Embryonic facial prominence (tissue), 1 donor: ENCODE results near the gene SLC35F3.

ENCODE experiments used
- DNase-seq: peaks from one replicate; pipeline ENCODE4 v3.0.0-alpha.2; 2016; ENCODE audit errors: extremely low spot score

Gene SLC35F3

DNA sequence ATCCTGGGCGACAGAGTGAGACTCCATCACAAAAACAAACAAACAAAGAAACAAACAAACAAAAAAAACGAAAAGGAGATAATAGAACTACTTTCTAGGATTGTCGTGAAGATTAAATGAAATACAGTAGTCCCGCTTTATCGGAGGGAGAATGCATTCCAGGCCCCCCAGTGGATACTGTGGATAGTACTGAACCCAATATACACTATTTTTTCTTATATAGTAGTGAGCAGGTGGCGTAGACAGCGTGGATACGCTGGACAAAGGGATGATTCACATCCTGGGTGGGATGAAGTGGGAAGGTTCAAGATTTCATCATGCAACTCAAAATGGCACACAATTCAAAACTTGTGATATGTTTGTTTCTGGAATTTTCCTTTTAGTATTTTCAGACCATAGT, 8.0 kb downstream of the SLC35F3 start:
- DNase-seq: no peak

DNA sequence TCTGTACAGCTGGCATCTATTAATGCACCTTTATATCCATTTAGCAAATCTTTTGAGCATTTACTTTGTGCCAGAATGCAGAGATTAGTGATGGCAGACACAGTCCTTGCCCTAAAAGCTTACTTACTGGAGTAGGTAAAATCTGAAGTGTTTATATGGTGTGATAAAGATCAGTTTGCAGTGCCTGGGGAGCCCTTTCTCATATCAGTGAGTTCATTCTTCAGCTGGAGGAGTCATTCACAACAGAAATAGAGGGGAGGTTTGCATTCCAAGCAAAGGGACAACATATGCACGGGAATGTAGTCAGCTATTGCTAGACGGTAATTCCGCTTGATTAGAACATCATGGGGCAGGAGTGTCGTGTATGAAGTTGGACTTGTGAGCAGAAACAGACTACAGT, 8.4 kb downstream of the SLC35F3 start:
- no peak for DNase-seq

DNA sequence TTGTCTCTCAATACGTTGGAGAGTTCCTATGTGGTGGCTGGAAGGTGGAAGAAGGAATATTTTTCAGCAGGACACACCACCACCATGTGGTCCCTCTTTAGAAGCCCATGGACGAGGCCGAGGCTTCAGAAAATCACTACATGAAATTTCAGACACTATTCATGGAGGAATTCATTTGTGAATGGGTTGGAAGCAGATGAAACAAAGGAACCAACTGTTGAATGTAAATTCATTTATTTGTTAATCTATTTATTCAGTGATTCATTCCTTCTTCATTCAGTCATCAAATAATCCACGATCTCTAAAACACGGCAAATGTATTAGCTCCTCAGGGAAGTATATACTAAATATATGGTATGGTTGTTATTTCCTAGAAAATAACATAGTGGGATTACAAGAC, 12.2 kb downstream of the SLC35F3 start:
- no peak for DNase-seq

DNA sequence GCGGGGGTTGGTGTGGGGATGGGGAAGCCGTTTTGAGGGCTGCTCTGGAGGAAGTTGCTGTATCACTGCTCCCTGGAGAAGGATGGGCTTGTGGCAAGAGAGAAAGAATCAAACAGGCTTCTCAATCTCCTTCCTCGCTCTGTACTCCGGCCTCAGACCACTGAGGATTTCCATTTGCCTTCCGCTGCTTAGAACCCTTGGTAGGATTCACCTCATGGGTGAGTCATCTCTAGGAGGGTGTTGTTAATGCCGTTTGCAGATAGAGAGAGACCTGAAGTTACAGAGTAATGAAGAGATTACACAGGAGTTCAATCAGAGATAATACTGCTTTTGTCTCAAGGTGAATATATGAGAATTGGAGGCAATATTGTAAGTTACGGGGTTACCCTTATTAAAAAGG, 15.3 kb downstream of the SLC35F3 start:
- no peak for DNase-seq

DNA sequence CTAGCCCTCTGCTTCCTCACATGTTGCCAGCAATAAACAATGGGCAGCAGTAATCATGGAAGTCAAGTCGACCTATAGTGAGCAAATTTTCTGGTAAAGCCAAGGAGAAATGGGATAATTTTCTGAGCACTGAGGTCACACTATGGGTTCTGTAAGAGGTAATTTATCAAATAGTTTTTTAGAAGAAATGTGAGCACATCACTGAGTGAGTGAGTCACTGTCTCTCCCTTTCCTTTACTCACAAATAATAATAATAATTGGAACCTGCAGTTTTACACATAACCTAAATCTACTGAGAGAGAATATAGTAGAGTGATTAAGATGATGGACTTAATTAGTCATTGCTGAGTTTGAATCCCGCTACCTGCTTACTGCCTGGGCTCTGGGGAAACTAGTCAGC, 23.6 kb downstream of the SLC35F3 start:
- DNase-seq: no peak

DNA sequence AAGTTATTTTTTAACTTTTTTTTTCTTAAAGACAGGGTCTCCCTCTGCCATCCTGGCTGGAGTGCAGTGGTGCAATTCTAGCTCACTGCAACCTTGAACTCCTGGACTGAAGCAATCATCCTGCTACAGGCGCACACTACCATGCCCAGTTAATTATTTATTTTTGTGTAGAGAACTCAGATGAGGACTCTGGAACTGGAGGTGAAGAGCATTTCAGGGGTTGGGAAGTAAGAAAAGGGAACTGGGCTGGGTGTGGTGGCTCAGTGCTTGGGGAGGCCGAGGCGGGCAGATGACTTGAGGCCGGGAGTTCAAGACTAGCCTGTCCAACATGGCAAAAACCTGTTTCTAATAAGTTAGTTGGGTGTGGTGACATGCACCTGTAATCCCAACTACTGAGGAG, 28.9 kb downstream of the SLC35F3 start:
- DNase-seq: no peak

DNA sequence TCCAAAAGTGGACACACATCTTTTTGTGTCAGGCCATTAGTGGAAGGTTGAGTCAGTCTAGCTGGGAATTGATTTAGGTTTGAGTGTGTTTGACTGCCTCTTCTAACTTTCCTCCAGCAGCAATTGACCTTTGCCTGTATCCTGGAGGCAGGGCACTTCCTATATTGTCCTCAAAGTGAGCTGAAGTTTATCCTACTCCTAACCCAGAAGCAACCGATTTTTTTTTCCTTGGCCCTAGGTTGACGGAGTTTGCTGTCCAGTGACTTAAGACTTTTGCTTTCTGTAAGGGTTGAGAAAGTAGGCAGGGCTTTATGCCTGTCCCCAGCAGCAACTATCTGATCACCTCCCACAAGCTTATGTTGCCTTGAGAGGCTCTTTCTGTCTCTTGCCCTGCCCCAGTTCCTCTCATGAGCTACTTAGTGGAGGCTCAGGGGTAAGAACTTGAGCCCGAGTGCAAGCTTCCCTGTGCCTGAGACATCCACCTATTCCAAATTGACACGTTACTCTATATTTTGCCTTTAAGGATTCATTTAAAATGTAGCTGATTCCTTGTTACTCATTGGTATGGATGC, 30.9 kb downstream of the SLC35F3 start:
- DNase-seq: no peak

DNA sequence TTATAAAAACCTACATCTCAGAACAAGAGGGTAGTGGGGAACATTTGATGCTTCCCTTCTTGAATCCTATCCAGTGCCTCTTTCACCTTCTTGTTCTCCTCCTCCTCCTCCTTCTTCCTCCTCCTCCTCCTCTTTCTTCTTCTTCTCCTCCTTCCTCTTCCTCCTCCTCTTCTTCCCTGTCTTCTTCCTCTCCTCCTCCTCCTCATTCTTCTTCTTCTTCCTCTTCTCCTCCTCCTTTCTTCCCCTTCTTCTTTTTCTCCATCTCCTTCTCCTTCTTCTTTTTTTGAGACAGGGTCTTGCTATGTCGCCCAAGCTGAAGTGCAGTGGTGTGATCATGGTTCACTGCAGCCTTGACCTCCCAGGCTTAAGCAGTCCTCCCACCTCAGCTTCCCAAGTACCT, 31.9 kb downstream of the SLC35F3 start:
- DNase-seq: no peak

DNA sequence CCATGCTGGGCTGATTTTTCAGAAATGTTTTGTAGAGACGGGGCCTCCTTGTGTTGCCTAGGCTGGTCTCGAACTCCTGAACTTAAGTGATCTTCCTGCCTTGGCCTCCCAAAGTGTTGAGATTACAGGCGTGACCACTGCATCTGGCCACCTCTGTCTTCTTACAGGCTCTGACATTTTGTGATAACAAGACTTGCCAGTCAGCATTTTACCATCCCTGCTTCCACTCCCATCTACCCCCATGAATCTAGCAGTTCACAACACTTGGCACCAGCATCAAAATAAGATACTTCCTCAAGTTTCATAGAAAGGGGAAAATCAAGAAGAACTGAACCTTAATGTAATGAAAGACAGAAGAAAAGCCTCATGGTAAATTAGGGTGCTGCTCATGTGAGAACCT, 32.4 kb downstream of the SLC35F3 start:
- no peak for DNase-seq

DNA sequence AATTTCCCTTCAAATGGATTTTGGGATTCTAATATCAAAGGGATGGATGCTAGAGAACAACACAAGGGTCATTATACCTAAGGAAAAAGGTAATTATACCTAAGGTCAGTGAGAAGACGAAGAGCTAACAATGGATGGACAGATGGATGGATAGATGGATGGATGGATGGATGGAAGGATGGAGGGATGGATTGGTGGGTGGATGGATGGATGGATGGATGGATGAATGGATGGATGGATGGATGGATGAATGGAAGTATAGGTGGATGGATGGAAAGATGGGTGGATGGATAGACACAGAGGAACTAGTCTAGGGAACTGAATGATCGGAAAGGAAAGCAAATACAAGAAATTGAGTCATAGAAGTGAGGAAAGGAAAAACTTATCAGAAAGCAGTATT, 34.0 kb downstream of the SLC35F3 start:
- no peak for DNase-seq

DNA sequence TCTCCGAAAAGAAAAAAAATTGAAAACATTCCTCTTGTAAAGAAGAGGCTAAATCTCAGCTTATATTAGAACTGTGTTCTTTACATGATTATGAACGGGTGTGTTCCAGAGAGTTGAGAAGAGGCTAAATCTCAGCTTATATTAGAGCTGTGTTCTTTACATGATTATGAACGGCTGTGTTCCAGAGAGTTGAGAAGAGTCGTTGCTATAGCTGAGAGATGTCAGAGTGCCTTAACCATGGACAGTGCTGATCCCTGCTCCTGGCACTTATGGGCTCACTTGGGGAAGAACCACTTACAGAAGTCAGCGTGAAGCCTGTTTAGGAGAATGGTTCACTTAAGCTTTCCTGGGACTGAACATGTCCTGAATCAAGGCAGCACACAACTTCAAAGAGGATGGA, 35.0 kb downstream of the SLC35F3 start:
- no peak for DNase-seq

DNA sequence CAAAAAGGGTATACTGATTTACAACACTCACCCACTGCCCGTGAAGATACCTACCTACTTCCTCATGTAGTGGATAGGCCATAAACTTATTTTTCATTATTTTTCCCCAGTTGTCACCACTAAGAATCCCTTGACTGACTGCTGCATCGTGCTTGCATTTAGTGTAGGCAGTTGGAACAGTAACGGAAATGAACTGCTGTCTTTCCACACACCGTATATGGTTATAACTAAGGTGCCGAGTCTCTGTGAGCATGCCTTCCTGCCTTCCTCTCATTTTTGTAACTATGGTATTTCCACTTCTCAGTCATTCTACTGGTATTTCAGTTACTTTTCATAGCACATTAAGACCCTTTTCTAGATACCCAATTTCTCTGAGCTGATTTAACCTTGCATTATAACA, 36.4 kb downstream of the SLC35F3 start:
- no peak for DNase-seq

DNA sequence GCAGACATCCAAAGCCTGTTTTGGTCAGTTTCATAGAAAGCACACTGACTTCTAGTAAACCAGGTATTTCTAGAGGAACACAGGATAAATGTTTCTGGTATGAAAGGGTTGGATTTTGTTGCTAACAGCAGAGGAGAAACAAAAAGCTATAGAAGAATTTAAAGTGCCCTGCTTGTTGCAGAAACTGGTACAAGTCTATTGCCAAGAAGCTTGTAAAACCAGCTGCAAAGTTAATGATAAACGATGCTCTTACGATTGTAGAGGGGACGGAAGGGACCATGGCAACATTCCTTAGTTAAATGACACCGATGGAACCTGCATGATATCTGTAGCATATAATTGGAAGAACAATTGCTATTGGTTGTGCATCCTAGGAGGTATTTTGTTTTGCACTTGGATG, 40.1 kb downstream of the SLC35F3 start:
- no peak for DNase-seq

DNA sequence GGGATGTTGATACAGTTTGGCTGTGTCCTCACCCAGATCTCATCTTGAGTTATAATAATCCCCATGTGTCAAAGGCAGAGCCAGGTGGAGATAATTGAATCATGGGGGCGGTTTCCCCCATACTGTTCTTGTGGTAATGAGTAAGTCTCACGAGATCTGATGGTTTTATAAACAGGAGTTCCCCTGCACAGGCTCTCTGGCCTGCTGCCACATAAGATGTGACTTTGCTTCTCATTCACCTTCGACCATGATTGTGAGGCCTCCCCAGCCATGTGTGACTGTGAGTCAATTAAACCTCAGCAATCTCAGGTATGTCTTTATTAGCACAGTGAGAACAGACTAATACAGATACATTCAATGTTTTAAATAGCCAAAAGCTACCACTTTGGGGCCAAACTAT, 41.1 kb downstream of the SLC35F3 start:
- no peak for DNase-seq

DNA sequence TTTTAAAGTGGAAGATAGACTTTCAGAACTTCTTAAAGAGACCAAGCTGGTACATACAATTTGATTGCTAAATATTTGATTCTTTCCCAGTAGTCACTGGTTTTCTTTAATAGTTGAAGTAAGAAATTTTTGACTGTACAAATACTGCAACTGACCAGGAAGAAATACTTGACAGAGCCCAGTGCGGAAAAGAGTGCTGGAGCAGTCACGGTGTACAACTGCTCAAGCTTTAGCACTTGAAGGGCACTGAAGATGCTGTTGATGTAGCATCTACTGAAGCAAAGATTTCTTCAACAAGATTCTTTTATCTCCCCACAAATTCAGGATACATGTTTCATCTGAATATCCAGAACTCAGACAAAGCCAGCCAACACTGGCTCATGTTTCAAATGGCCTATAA, 41.5 kb downstream of the SLC35F3 start:
- DNase-seq: no peak

DNA sequence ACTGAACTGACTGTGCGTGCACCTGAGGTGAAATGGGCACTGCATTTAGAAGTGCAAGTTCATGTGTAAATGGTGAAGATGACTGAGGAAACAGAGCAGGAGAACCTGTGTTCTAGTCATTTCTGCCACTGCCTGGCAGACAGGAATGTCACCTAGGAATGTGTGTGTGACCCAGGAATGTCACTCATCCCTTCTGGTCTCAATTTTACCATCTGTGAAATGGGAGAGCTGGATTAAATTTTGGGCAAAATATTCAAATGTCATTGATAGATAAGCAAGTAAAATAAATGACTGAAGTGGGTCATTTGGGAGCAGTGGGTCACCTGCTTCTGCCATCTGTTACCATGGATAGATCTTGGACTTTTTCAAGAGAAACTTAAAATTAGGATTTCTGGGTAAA, 42.2 kb downstream of the SLC35F3 start:
- no peak for DNase-seq

DNA sequence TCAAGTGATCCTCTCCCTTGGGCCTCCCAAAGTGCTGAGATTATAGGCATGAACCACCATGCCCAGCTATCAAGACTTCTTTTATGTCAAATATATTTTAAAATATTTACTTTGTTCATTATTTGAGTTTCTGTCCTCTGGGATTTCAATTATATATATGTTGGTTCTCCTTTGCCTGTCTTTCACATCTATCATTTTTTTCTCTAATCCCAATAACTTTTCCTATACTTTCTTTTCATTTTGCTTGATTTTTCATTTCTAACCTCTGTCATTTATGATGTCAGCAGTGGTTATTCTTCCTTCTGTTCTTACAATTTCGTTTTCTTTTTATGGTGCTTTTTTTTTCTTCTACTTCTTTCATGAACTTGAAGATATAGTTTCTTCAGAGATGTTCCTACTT, 47.3 kb downstream of the SLC35F3 start:
- DNase-seq: no peak

DNA sequence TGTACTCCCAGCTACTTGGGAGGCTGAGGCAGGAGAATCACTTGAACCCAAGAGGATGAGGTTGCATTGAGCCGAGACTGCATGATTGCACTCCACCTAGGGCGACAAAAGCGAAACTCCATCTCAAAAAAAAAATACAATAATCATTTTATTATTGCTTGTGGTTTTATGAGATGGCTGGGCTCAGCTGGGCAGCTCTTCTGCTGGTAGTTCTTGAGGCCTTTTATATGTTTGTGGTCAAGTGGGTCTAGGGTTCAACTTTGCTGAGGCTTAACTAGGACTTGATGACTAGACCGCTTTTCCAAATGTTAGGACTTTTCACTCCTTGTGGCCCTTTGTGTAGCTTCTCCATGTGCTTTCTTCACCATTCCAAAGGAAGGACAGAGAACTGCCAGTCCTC, 53.2 kb downstream of the SLC35F3 start:
- DNase-seq: no peak

DNA sequence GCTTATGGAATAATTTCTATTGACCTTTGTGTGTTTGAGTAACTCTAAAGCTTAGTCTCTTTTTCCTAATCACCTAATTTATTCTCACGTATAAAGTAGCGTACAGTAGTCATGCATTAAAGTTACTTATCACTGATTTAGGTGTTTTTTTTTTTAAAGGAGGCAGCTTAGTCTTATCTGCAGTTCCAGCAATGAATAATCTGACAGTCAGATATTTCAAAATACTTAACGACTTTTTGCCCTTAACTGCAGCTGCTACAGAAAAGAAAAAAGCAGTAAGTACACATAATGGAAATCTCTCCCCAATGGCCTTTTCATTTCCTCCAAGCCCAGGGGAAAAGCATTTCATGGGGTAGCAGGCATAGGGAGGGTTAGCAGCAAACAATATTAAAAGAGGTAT, 54.6 kb downstream of the SLC35F3 start:
- DNase-seq: no peak

DNA sequence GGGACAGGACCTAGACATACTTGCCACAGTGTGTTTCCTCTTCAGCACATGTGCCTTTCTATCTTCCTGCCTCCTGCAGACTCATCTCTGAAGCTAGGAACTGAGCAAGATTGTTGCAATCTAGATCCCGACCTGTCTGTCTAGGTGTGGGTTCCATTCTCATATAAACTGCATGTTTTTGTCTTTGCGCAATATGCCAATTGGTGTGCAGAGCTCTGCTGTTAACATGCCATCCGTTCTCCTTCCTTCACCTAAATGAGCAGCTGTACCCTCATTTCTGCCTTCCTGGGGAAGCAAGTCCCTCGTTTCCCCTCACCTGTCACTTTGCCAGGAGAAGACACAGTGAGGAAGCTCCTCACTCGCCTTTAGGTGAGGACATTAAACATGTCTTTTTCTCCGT, 55.5 kb downstream of the SLC35F3 start:
- DNase-seq: no peak

DNA sequence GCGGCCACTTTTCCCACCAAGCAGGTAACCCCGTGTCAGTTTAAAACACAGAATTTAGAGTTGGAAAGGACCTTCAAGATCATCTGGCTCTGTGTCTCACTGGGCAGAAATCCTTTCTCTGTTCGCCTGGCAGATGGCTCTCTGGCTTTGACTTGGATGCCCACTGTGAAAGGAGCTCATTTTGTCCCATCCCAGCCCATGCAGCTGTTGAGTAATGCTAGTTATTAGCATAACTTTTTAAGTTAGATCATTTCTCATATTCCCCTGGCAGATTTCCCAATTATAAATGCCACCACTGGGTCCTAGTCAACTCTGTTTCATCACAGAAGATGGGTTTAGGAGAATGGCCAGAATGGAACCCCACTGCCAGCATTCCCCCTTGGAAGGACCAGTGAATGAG, 55.9 kb downstream of the SLC35F3 start:
- no peak for DNase-seq

DNA sequence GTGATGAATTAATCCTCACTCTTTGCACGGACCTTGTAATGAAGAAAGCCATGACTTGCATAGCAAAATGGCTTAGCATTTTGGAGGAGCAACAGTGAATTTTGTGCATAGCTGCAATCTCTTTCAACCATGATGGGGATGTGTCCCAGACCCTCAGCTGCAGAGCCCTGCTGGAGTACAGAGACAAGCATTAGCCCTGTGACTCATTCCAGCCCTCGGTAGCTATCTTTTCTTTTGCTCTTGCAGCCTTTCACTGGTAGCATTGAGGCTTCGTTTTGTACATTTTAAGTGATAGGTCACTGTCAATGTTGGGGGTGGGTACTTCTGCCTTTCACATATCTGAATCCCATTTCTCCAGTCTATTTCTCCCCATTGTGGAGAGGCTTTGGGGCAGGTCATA, 58.4 kb downstream of the SLC35F3 start:
- no peak for DNase-seq

DNA sequence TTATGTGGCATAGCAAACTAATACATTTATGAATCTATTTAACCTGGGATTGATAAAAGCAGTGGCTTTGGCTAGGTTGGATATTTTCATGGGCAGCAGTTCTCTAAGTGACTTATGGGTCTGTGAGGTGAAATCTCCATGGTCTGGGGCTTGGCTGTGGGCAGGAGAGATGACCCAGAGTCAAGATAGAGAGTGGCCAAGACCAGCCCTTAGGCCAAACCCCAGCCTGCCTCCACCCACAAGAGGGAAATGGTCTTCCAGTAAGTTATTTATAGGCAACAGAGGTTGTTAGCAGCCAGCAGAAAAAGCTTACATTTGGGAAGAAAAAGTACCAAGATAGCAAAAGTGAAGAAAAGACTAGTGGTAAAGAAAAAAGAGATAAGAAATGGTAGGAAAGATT, 61.4 kb downstream of the SLC35F3 start:
- DNase-seq: no peak

DNA sequence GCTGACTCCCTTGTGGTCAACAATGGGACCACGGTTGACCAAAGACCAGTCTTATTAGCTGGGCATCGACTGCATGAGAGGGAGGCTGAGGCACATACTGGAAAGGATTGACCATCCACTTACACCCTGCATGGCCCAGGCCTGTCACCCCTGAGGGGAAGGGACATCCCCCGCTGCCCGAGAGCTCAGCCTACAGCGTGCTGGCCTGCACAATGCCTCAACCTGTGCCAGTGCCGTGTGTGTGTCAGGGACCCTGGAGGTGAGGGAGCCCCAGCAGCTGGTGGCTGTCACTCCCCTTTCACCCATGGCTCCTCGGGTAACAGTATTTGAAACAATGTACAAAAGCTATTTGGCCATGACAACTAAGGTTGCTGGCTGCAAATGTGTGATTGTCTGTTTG, 67.3 kb downstream of the SLC35F3 start:
- no peak for DNase-seq

DNA sequence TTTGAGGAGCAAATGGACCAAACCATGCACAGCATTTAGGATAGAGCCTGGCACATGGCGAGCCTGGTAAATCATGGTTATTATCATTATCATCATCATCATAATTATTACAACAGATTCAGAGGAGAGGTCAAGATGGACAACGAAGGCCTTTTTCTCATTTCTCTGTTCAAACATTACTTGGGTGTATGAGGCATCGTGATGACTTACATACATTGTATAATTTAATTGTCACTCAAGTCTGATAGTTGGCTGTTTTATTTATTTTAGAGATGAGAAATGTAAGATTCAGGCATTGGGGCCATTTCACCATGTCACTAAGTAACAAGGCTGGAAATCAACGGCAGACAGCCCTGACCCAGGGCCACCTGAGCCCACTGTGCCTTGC, 68.1 kb downstream of the SLC35F3 start:
- no peak for DNase-seq
